ENCODE results near the gene PBOV1.

The PBOV1 gene

DNA sequence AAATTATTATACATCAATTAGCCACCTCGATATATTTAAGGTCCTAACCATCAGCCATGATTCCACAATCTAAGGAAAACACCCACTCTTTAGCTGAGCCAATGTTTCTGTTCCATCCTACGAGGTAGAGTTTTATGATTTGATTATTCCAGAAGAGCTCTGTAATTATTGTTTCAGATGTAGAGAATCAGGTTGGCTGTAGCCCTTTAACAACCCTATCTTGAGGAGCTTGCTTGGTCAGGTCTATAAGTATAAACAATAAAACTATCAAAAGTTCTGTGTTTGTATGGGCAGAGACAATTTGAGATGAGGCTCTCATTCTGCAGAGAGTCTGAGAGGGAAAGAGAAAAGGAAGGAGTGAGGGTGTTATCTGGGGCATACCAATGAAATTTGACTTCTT lies at the start of gene PBOV1:
TSS of gene PBOV1 (minus strand) at position 43 of the 400 bp plus-strand sequence. CDS start 96 bp downstream, outside the sequence.
- H3K27me3 Mint-ChIP-seq: peaks cover 19% of the 10 kb centered on the region
- no peaks in the 10 kb centered on the region for H3K36me3 Mint-ChIP-seq
- no peaks in the 10 kb centered on the region for H3K9me3 Mint-ChIP-seq
- no peak within 1 kb of the TSS for H3K27ac Mint-ChIP-seq
- H3K4me1 Mint-ChIP-seq: no peaks in the 10 kb centered on the region
- no peak within 1 kb of the TSS for H3K4me3 Mint-ChIP-seq

DNA sequence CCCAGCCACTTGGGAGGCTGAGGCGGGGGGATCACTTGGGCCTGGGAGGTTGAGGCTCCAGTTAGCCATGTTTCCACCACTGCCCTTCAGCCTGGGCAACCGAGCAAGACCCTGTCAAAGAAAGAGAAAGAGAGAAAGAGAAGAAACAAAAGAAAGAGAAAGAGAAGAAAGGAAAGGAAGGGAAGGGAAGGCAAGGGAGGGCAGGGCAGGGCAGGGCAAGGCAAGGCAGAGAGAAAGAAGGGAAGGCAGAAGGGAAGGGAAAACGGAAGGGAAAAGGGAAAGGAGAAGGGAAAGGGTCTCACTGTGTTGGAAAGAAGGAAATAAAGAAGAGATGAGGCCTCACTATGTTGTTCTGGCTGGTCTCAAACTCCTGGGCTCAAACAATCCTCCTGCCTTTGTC lies 47.8 kb upstream of the PBOV1 start:
- no peak overlapping the region for H3K4me3 Mint-ChIP-seq
- H3K27me3 Mint-ChIP-seq: peaks cover 16% of the 10 kb centered on the region

DNA sequence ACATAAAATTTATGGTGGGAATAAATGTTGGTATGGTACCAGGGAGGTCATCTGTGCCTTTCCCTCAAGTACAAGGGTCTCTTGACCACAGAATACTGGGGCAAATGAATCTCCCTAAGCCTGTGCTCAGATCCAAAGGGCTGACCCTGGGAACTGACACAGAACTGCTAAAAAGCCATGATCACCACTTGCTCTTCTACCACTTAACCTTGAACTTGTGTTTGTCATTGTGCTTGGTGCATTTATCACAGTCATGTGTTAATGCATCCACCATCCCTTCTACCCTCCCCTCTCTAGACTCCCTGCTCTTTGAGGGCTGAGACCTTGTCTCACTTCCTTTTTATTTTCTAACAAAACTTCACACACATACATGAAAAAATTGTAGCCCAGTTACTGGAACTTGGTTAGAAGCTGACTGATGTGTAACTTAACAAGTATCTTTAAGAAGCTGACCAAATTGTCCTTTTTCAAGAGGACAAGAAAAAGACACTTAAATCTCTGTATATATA lies 46.1 kb upstream of the PBOV1 start:
- Mint-ChIP-seq H3K27ac (no peak overlapping the region), H3K36me3 (no peaks in the 10 kb centered on the region), H3K4me3 (no peak overlapping the region), H3K4me1 (no peaks in the 10 kb centered on the region), H3K9me3 (no peaks in the 10 kb centered on the region), H3K27me3 (peaks cover 15% of the 10 kb centered on the region)

More for the DNA sequence above, 47.8 kb upstream of the PBOV1 start:
- Mint-ChIP-seq H3K27ac (no peak overlapping the region), H3K4me1 (no peaks in the 10 kb centered on the region), H3K9me3 (no peaks in the 10 kb centered on the region), H3K36me3 (no peaks in the 10 kb centered on the region)

DNA sequence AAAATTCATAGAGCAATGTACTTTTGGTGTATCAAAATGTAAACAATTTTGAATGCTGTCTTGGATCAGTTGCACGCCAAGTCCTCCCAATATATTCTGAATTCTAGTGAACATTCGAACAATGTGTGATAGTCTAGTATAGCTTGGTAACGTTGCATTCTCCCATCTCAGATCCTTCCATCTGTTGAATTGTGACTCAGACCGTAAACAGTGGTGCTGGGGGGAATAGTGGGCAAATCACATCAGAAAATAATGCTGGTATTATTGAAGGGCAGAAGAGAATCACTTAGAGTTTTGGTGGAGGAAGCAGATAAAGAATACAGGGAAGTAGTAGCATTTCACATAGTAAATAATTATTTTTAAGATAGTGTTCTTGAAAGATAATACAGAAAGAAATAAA lies 45.7 kb upstream of the PBOV1 start:
- H3K36me3 Mint-ChIP-seq: no peaks in the 10 kb centered on the region
- H3K27me3 Mint-ChIP-seq: peaks cover 13% of the 10 kb centered on the region

DNA sequence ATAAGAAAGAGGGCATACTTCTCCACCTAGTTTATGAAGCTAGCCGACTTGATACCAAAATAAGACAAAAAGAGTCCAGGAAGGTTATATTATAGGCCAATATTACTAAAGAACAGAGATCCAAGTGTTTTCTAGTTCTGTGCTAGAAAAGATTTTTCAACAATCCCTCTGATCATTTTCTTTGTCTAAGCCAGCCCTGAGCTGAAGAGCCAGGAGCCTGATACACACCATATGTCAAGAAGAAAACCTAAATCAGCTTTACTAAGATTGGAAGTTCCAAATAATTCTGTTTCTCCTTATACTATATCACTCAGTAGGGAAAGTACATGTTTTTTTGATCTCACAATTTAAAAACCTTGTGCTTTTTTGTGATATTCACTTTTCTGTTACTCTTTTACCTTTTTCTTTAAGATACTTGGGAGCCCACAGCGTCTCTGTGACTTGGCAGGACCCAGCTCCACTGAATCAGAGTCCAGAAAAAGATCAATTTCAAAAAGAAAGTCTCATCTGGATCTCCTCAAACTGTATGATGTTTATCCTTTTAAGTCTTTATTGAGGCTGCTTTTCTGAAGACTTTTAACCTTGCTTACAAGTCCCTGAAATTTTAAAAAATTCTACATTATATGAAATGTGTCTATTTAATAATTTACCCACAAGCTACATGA lies 43.0 kb upstream of the PBOV1 start:
- Mint-ChIP-seq H3K4me1 (no peaks in the 10 kb centered on the region), H3K36me3 (no peaks in the 10 kb centered on the region), H3K27ac (no peak overlapping the region), H3K4me3 (no peak overlapping the region), H3K27me3 (peaks cover 17% of the 10 kb centered on the region), H3K9me3 (no peaks in the 10 kb centered on the region)

More for the DNA sequence above, 45.7 kb upstream of the PBOV1 start:
- no peak overlapping the region for H3K27ac Mint-ChIP-seq
- no peaks in the 10 kb centered on the region for H3K4me1 Mint-ChIP-seq
- H3K4me3 Mint-ChIP-seq: no peak overlapping the region
- no peaks in the 10 kb centered on the region for H3K9me3 Mint-ChIP-seq

DNA sequence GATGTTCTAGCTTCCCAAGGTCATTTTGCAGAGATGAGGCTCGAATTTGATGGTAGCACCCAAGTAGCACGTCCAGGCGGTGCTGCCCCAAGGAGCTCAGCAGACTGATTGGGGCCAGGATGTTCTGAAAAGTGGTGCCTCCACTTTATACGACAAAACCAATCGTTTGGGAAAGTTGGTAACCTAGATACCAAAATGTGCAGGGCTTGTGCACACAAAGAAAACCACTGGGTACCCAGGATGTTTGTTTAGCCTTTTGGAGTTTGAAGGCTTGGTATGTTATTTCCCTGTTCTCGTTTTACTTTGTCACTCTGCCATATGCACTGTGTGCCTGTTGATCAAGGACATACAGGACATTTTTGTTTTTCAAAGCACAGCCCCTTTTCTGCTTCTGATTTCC lies 40.7 kb upstream of the PBOV1 start:
- H3K4me3 Mint-ChIP-seq: no peak overlapping the region
- no peaks in the 10 kb centered on the region for H3K36me3 Mint-ChIP-seq
- H3K27ac Mint-ChIP-seq: no peak overlapping the region
- no peaks in the 10 kb centered on the region for H3K9me3 Mint-ChIP-seq
- no peaks in the 10 kb centered on the region for H3K4me1 Mint-ChIP-seq
- H3K27me3 Mint-ChIP-seq: peaks cover 14% of the 10 kb centered on the region

DNA sequence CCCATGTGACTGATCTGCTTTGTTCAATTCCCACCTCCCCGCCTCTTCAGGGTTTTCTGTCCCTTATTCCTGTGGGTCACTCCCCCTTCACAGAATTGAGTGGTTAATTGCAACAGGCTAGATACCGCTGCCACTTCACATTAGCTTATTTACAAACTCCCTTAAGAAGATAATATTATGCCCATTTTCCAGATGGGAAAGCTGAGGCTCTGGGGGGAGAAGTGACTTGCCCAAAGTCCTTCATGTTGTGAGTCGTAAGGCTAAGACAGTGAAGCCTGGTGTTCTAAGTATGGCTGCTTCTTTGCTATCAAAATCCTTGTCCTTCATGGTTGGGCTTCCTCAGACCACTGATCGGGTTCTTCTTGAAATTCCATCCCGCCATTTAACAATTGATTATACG lies 39.9 kb upstream of the PBOV1 start:
- no peak overlapping the region for H3K27ac Mint-ChIP-seq
- H3K36me3 Mint-ChIP-seq: no peaks in the 10 kb centered on the region
- H3K27me3 Mint-ChIP-seq: peaks cover 15% of the 10 kb centered on the region
- no peaks in the 10 kb centered on the region for H3K4me1 Mint-ChIP-seq
- H3K4me3 Mint-ChIP-seq: no peak overlapping the region
- no peaks in the 10 kb centered on the region for H3K9me3 Mint-ChIP-seq

DNA sequence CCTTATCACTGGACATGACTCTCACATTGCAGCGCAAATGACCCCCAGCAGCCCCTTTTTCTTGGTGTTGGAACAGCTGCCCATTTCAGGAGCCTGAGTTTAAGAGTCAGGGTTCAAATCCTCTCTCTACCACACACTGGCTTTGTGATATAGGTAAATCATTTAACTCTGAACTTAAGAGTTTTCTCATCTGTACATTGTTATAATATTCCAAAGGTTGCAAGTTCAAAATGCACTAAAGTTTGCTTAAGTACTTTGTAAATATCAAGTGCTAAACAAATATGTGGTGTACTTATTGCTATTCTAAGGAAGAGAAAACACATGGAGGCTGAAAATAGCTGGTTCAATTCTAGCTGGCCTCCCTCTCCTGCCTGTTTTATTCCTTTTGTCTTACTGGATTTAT lies 39.3 kb upstream of the PBOV1 start:
- no peak overlapping the region for H3K27ac Mint-ChIP-seq
- no peaks in the 10 kb centered on the region for H3K9me3 Mint-ChIP-seq
- peaks cover 13% of the 10 kb centered on the region for H3K27me3 Mint-ChIP-seq
- H3K4me3 Mint-ChIP-seq: no peak overlapping the region
- H3K36me3 Mint-ChIP-seq: no peaks in the 10 kb centered on the region
- H3K4me1 Mint-ChIP-seq: no peaks in the 10 kb centered on the region

DNA sequence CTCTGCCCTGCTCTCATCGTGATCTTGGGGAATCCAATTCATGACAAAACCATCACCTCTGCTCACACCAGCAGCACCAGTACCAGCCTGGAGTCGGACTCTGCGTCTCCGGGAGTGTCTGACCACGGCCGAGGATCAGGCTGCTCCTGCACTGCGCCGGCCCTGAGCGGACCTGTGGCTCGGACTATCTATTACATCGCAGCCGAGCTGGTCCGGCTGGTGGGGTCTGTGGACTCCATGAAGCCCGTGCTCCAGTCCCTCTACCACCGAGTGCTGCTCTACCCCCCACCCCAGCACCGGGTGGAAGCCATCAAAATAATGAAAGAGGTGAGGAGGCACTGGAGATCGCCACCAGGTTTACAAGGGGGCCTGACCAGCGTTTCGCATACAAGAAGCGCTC lies 37.2 kb upstream of the PBOV1 start:
- Mint-ChIP-seq H3K27me3 (peaks cover 9% of the 10 kb centered on the region), H3K27ac (no peak overlapping the region), H3K4me3 (no peak overlapping the region), H3K9me3 (no peaks in the 10 kb centered on the region), H3K4me1 (no peaks in the 10 kb centered on the region), H3K36me3 (no peaks in the 10 kb centered on the region)

DNA sequence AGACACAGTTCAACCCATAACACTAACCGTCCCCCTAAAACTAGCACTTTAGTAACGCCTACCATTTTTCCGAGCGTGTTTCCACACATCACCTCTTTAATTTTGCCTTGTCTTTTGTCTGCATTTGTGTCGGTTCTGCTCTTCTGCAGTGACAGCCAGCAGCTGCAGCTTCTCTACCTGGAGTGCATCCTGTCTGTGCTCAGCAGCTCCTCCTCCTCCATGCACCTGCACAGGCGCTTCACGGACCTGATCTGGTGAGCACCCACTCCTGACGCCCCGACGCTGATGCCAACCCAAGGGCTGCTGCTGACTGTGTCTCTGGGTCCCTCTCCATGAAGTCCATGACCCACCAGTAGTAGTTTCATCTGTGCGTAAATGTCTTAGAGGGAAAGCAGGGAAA lies 35.4 kb upstream of the PBOV1 start:
- Mint-ChIP-seq H3K27ac (no peak overlapping the region), H3K9me3 (no peaks in the 10 kb centered on the region), H3K4me1 (no peaks in the 10 kb centered on the region), H3K27me3 (peaks cover 9% of the 10 kb centered on the region), H3K36me3 (no peaks in the 10 kb centered on the region), H3K4me3 (no peak overlapping the region)

DNA sequence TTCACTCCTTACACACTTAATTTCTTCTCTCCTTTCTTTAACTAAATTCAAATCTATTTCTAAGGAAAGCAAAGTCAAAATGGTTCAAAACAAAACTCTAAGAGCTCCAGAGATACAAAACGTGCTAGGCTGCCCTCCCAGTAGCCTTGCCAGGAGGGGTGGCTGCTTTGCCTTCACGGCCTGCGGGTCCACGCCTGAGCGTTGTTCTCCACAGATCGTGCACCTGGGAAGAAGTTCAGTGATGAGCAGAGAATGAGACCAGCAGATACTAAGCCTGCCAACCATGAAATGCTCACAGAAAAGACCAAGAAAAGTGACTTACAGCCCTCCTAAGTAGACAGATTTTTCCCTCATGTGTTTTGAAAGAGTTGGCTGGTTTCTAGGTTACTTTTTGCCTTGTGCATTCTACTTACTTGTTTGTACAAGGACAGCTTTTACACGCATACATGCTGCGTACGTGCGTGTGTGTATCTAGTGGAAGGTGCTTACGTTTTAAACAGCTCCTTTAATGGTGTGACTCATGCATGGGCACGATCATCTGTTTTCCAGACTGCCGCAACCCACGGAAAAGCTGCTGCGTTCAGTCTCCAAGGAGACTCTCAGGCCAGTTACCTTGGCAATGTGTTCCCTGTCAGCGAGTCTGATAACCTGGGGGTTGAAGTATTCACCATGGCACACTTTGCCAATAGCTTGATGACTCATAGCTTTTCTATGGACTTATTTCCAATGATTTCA lies 32.4 kb upstream of the PBOV1 start:
- no peak overlapping the region for H3K27ac Mint-ChIP-seq
- no peak overlapping the region for H3K4me3 Mint-ChIP-seq
- H3K36me3 Mint-ChIP-seq: no peaks in the 10 kb centered on the region
- no peaks in the 10 kb centered on the region for H3K4me1 Mint-ChIP-seq
- H3K27me3 Mint-ChIP-seq: peaks cover 1% of the 10 kb centered on the region
- H3K9me3 Mint-ChIP-seq: no peaks in the 10 kb centered on the region

DNA sequence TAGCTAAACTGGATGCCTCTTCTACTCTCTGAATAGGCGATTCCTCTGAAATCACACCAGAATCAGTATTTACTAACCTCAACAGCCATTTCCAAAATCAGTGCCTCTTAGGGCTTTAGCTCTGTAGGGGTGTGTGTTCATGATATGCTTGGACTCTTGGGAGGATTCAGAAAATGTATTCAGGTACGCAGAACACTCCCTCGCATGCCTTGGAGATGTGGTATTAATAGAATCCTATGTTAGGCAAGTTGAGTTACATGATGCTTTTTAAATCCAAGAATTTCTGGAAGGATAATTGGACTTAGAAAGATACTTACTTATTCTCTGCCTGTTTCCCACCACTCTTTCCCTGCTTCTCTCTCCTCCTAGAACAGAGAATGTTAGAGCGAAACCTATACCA lies 31.8 kb upstream of the PBOV1 start:
- Mint-ChIP-seq H3K27me3 (peaks cover 1% of the 10 kb centered on the region), H3K4me1 (no peaks in the 10 kb centered on the region), H3K27ac (no peak overlapping the region)

DNA sequence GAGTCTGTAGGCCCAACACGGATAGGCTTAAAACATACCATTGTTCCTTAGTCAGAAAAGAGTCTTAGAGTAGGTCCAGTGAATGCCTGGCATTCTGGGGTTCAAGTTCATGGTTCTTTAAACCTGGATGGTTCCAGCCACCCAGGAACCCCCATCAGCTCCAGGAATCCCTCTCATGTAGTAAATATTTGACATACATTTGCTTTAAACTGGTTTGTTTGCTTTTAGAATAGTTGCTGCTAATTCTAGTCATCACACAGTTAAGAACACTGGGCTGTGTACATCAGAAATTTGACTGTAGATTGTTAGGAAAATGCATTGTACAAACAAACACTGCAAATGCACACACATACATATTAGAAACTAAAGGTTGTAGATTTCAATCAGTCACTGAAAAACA lies 30.6 kb upstream of the PBOV1 start:
- H3K36me3 Mint-ChIP-seq: no peaks in the 10 kb centered on the region
- H3K9me3 Mint-ChIP-seq: no peaks in the 10 kb centered on the region
- H3K27me3 Mint-ChIP-seq: peaks cover 1% of the 10 kb centered on the region
- H3K4me1 Mint-ChIP-seq: no peaks in the 10 kb centered on the region
- no peak overlapping the region for H3K4me3 Mint-ChIP-seq
- no peak overlapping the region for H3K27ac Mint-ChIP-seq

More for the DNA sequence above, 31.8 kb upstream of the PBOV1 start:
- no peaks in the 10 kb centered on the region for H3K9me3 Mint-ChIP-seq
- H3K4me3 Mint-ChIP-seq: no peak overlapping the region
- no peaks in the 10 kb centered on the region for H3K36me3 Mint-ChIP-seq

DNA sequence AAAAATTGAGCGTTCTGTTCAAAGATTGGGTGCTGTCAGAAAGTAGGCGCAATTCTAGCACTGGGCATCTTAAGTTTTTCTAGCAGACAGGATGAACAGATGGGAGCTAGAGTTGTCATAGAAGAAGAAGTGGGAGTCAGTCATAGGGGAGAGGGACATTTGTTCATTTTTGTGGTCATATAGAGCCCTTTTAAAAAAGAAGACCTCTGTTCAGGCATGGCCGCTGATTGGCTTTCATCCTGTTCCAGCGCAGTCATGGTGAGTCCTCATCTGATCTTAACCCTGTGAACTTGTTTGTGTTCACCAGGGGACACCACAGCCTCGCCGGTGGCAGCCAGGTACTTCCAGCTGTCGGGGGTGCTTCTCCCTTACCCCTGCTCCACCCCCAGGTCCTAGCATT lies 29.7 kb upstream of the PBOV1 start:
- Mint-ChIP-seq H3K4me3 (no peak overlapping the region), H3K27ac (no peak overlapping the region), H3K4me1 (no peaks in the 10 kb centered on the region), H3K9me3 (no peaks in the 10 kb centered on the region), H3K27me3 (peaks cover under 1% of the 10 kb centered on the region), H3K36me3 (no peaks in the 10 kb centered on the region)

DNA sequence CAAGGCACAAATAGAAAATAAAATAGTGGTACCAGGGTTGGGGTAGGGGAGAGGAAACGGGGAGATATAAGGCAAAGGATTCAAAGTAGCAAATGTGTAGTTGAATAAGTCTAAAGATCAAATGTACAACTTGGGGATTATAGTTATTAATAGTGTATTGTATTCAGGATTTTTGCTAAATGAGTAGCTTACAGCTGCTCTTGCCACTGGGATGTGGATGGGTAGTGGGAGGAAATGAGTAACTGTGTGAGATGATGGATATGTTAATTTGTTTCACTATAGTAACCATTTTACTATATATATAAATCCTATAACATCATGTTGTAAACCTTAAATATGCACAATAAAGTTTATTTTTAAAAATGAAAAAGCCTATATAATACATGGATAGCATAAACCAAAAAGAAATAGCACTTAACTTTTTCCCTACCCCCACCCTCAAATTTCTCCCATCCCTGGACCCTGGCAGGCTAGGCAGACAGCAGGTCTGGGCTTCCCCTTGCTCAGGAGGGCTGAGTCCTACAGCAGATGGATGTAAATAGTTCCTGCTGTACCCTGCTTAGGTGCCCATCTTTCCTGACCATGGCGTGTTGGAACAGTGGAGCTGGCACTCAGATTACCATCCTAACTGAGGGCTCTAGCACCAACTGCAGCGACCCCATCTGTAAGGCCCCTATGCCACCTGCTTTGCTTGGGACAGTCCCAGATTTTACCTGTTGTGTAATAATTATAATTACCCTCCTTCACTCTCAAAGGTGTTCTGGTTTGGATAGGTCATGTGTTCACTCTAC lies 28.6 kb upstream of the PBOV1 start:
- Mint-ChIP-seq H3K4me1 (no peaks in the 10 kb centered on the region), H3K27ac (no peak overlapping the region), H3K36me3 (no peaks in the 10 kb centered on the region), H3K27me3 (peaks cover 3% of the 10 kb centered on the region), H3K4me3 (no peak overlapping the region), H3K9me3 (no peaks in the 10 kb centered on the region)

DNA sequence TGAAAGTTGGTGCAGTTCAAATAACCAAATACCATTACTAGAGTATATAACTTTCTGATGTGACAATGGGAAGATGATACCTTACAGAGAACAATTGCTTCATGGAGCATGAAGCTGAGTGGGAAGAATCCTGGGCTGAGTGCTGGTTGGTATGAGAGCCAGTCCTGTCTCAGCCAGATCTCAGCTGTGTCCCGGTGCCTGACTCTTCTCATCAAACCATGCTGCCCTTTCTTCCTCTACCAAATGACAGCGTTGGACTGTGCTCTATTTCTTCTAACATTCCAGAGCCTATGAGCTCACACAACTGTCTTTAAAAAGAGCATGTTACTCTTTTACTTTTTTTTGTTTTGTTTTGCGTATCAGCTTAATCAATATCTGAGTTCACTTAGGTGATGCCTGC lies 27.5 kb upstream of the PBOV1 start:
- Mint-ChIP-seq H3K4me1 (no peaks in the 10 kb centered on the region), H3K4me3 (no peak overlapping the region), H3K27me3 (peaks cover 3% of the 10 kb centered on the region)

More for the DNA sequence above, 27.5 kb upstream of the PBOV1 start:
- Mint-ChIP-seq H3K27ac (no peak overlapping the region), H3K36me3 (no peaks in the 10 kb centered on the region), H3K9me3 (no peaks in the 10 kb centered on the region)

Measured in activated naive CD4-positive, alpha-beta T cell treated with anti-CD3 and anti-CD28 coated beads, Interleukin-2, amount 50 U/mL, for 24 hours (primary cell).